ENCODE results near the gene ZNF407.
A peak's percentile ranks its signal among the peaks of the same experiment; 100 is the strongest.

ZNF407 gene

GRCh38 chr18:74631212-74631611 is 33.5 kb downstream of the ZNF407 start:
- no peak for DNase-seq (ENCODE audit: low read depth)

- no peak for DNase-seq (ENCODE audit: low read depth)
Observed at GRCh38 chr18:74631623-74632350, 34.1 kb downstream of the ZNF407 start.

GRCh38 chr18:74632351-74632679 is 34.6 kb downstream of the ZNF407 start:
- no peak for DNase-seq (ENCODE audit: low read depth)

- no peak for DNase-seq (ENCODE audit: low read depth)
Observed at GRCh38 chr18:74632856-74633255, 35.2 kb downstream of the ZNF407 start.

- DNase-seq (ENCODE audit: low read depth), result no peak
Observed at GRCh38 chr18:74633652-74634352, 36.1 kb downstream of the ZNF407 start.

GRCh38 chr18:74635224-74635975 is 37.7 kb downstream of the ZNF407 start:
- no peak for DNase-seq (ENCODE audit: low read depth)

GRCh38 chr18:74637070-74637469 is 39.4 kb downstream of the ZNF407 start:
- DNase-seq (ENCODE audit: low read depth), result no peak

GRCh38 chr18:74638210-74638609 is 40.5 kb downstream of the ZNF407 start:
- DNase-seq (ENCODE audit: low read depth), result no peak

GRCh38 chr18:74644713-74645112 is 47.0 kb downstream of the ZNF407 start:
- no peak for DNase-seq (ENCODE audit: low read depth)

GRCh38 chr18:74645679-74646078 is 48.0 kb downstream of the ZNF407 start:
- DNase-seq (ENCODE audit: low read depth), result no peak

GRCh38 chr18:74651327-74652128 is 53.9 kb downstream of the ZNF407 start:
- DNase-seq (ENCODE audit: low read depth), result no peak

GRCh38 chr18:74652392-74652988 is 54.8 kb downstream of the ZNF407 start:
- DNase-seq (ENCODE audit: low read depth), result peak; percentile 57

GRCh38 chr18:74654638-74655037 is 57.0 kb downstream of the ZNF407 start:
- DNase-seq (ENCODE audit: low read depth), result peak; percentile 20

GRCh38 chr18:74661008-74661407 is 63.3 kb downstream of the ZNF407 start:
- no peak for DNase-seq (ENCODE audit: low read depth)

GRCh38 chr18:74661691-74662090 is 64.0 kb downstream of the ZNF407 start:
- DNase-seq (ENCODE audit: low read depth), result no peak

- DNase-seq (ENCODE audit: low read depth), result no peak
Observed at GRCh38 chr18:74662622-74663021, 65.0 kb downstream of the ZNF407 start.

- DNase-seq (ENCODE audit: low read depth), result no peak
Observed at GRCh38 chr18:74665346-74665745, 67.7 kb downstream of the ZNF407 start.

- DNase-seq (ENCODE audit: low read depth), result no peak
Observed at GRCh38 chr18:74665905-74666304, 68.2 kb downstream of the ZNF407 start.

- DNase-seq (ENCODE audit: low read depth), result no peak
Observed at GRCh38 chr18:74669136-74669798, 71.6 kb downstream of the ZNF407 start.

- DNase-seq (ENCODE audit: low read depth), result no peak
Observed at GRCh38 chr18:74672371-74672770, 74.7 kb downstream of the ZNF407 start.

GRCh38 chr18:74674487-74674886 is 76.8 kb downstream of the ZNF407 start:
- no peak for DNase-seq (ENCODE audit: low read depth)
